T-helper 2 cell treated with Interferon-gamma antibody and Interleukin-4, amounts not matched to agents 5 μg/mL and 100 μg/mL, for 36 hours (primary cell): ENCODE results near the gene FGFRL1.

ENCODE experiments used
- DNase-seq: peaks from one replicate; pipeline ENCODE4 v3.0.0; 2021; ENCODE audit warnings: low spot score
- H3K27ac Mint-ChIP-seq: one replicate; pipeline ENCODE4 v1.8.0; 2021; ENCODE audit warnings: mild to moderate bottlenecking, mixed read lengths
- H3K27me3 Mint-ChIP-seq: one replicate; pipeline ENCODE4 v1.8.0; 2021; ENCODE audit warnings: low read depth, mixed read lengths
- H3K36me3 Mint-ChIP-seq: one replicate; pipeline ENCODE4 v1.8.0; 2021; ENCODE audit warnings: low read depth, mixed read lengths
- H3K4me1 Mint-ChIP-seq: one replicate; pipeline ENCODE4 v1.8.0; 2021; ENCODE audit warnings: low read depth, mixed read lengths
- H3K4me3 Mint-ChIP-seq: one replicate; pipeline ENCODE4 v1.8.0; 2022; ENCODE audit warnings: mild to moderate bottlenecking, moderate library complexity, mixed read lengths
- H3K9me3 Mint-ChIP-seq: one replicate; pipeline ENCODE4 v1.8.0; 2021; ENCODE audit warnings: mixed read lengths

Gene FGFRL1

DNA sequence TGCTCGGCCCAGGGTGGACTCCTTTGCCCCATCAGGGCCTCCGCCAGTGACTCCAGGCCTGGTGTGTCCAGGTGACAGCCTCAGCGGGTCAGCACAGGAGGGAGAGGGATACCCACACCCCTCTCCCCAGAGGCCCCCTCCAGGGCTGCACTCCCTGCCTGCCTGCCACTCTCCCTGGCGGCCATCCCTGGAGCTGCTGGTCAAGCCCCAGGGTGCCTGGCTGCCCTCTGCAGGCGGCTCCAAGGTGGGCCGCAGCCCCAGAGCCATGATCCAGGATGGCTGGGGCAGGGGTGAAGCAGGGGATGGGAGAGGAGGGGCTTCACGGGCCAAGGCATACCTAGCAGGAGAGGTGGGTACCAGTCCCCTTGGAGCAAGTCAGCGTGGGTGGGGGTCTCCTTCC is 3.8 kb downstream of the FGFRL1 start:
- Mint-ChIP-seq H3K4me1 (peaks cover 5% of the 10 kb centered on the region), H3K27ac (no peak overlapping the region), H3K9me3 (no peaks in the 10 kb centered on the region), H3K36me3 (no peaks in the 10 kb centered on the region), H3K4me3 (no peak overlapping the region), H3K27me3 (no peaks in the 10 kb centered on the region)
- DNase-seq, result no peak

DNA sequence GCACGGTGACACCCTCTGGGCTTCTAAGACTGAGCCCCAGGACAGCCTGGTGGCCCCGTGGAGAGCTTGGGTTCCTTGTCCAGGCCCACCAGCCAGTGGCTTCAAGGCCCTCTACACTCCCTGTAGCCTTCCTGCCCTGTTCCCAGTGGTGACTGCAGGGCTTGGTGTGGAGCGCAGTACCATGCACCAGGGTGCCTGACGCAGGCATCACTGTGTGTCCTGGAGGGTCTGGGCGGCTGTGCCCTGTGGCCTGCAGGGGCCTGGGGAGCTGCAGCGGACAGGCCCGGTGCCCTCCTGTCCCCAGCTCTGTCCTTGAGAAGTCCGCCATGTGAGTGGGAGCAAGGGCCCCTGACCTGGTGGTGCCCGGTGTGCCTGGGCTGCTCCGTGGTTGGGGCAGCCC is 4.3 kb downstream of the FGFRL1 start:
- H3K27ac Mint-ChIP-seq, result no peak overlapping the region
- H3K4me1 Mint-ChIP-seq, result no peaks in the 10 kb centered on the region
- H3K27me3 Mint-ChIP-seq, result no peaks in the 10 kb centered on the region
- H3K4me3 Mint-ChIP-seq, result no peak overlapping the region
- no peaks in the 10 kb centered on the region for H3K9me3 Mint-ChIP-seq
- no peaks in the 10 kb centered on the region for H3K36me3 Mint-ChIP-seq
- no peak for DNase-seq

DNA sequence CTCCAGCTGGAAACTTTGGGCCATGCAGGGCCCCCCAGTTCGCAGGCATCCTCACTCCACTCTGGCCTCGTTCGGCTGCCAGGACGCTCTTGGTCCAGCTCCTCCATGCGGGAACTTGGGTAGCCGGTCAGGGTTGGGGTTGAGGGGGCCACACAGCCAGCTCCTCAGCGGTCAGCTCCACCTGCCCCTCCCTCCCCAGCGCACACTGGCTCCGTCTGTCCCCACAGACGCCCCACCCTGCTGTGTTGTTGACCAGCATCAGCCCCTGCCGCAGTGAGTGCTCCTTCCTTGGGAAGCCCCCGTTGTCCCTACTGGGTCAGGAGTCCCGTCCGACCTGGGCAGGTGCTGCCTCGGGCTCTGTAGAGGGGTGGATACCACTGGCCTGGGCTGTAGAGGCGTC is 5.8 kb downstream of the FGFRL1 start:
- no peak overlapping the region for H3K4me3 Mint-ChIP-seq
- H3K4me1 Mint-ChIP-seq, result no peaks in the 10 kb centered on the region
- DNase-seq, result no peak
- no peaks in the 10 kb centered on the region for H3K9me3 Mint-ChIP-seq
- H3K27ac Mint-ChIP-seq, result no peak overlapping the region
- H3K27me3 Mint-ChIP-seq, result no peaks in the 10 kb centered on the region
- H3K36me3 Mint-ChIP-seq, result no peaks in the 10 kb centered on the region

DNA sequence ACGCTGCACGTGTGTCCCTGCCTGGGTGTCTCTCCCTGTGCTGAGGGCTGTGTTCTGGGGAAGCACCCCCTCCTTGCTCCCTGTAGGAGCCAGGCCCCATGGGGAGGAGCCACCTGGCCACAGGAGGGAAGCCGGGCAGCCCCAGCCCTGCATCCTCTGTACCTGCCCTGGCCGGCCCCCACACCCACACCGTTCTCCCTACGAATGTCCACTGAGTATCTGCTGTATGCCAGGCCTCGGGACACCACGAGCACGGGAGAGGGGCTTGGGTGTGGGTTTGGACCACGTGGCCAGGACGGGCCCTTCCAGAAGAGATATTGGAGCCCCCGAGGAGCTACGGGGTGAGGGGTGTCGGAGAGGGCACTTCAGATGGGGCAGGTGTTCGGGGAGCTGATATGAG is 6.3 kb downstream of the FGFRL1 start:
- Mint-ChIP-seq H3K4me1 (no peaks in the 10 kb centered on the region), H3K36me3 (no peaks in the 10 kb centered on the region), H3K27me3 (no peaks in the 10 kb centered on the region), H3K4me3 (no peak overlapping the region), H3K27ac (no peak overlapping the region), H3K9me3 (no peaks in the 10 kb centered on the region)
- no peak for DNase-seq

DNA sequence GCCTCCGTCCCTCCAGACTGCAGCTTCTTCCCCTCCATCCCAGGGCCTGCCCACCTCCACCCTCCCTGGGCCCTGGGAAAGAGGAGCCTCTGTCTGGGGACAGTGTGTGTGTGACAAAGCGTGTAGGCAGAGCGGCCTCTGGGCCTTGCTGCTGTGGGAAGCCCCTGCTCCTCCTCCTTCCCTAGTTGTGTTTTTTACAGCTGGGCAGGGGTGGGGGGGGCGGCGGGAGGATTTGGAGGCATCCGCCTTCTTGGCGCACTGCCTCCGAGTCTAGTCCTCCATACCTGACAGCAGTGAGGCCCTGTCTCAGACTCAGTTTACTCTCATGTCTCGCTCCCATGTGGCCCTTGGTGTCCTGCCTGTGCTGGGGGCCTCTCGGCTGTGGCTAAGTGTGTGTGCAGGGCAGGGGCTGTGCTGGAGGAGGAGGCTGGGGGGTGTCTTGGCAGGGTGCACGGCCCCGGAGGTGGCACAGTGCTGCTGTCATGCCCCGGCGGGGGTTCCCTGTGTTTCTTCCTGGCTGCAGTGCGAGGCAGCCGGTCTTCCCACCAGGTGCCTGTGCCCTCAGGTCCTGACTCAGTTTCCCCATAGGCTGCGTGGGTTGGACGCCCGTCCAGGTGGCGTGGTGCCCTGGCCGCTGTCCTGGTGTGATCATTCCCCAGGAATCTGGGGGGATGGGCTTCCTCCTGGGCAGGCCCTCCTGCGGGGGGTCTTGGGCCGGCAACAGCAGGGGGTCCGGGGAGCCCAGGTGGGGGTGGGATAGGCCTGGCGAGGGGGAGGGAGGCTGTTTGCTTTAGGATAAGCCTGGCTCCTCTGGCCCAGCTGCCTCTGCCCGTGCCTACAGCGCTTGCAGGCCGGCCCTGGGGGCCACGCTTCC is 7.0 kb downstream of the FGFRL1 start:
- no peaks in the 10 kb centered on the region for H3K9me3 Mint-ChIP-seq
- H3K4me3 Mint-ChIP-seq, result no peak overlapping the region
- no peaks in the 10 kb centered on the region for H3K4me1 Mint-ChIP-seq
- no peaks in the 10 kb centered on the region for H3K36me3 Mint-ChIP-seq
- no peak overlapping the region for H3K27ac Mint-ChIP-seq
- H3K27me3 Mint-ChIP-seq, result no peaks in the 10 kb centered on the region
- no peak for DNase-seq

DNA sequence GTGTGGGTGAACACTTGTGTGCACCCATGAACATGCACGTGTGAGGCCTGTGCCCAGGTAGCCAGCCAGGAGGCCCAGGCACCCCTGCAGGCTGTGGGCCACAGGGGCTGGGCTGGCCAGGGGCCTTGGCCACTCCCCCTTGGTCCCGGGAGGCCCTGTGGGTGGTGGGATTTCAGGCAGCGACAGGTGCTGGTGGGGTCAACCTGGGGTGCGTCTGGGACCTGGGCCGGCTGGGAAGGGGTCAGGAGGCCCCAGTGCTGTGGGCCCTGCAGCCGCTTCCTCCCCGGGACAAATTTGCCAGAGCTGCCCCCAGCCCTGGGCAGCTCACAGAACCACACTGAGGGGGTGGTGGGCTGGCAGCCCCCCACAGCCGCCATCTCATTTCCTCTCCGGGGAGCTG is 7.9 kb downstream of the FGFRL1 start:
- H3K27me3 Mint-ChIP-seq, result no peaks in the 10 kb centered on the region
- H3K36me3 Mint-ChIP-seq, result no peaks in the 10 kb centered on the region
- no peak overlapping the region for H3K27ac Mint-ChIP-seq
- no peak overlapping the region for H3K4me3 Mint-ChIP-seq
- H3K9me3 Mint-ChIP-seq, result no peaks in the 10 kb centered on the region
- no peaks in the 10 kb centered on the region for H3K4me1 Mint-ChIP-seq
- DNase-seq, result no peak

DNA sequence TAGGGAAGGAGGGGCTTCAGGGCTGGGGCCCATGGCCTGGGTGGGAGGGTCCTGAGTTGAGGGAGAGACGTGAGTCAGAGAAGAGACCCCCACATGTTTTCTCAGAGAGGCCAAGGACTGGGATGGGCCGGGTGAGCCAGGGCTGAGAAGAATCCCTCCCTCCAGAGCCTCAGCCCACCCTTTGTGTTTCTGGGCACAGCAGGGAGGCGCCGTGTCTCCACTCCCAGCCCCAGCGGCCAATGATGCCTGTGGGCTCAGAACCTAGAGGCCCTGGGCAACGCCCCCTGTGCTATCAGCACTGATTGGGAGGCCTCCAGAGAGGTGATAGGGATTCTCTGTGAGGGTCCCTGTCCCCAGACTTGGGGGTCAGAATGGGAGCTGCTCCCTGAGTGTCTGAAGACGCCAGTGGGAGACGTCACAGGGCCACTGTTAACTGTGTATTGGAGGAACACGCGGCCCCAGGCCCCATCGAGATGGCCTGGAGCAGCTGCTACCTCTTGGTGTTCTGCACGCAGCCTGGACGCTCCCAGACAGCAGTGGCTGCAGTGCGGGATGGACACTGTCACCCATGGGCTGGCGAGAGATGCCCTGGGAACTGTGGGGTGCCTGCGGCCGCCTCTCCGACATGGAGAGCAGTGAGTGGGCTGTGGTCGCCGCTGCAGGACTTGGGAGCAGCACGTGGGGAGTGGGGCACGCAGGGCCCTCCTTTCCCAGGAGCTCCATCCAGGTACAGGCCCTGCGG is 8.5 kb downstream of the FGFRL1 start:
- Mint-ChIP-seq H3K9me3 (no peaks in the 10 kb centered on the region), H3K27me3 (no peaks in the 10 kb centered on the region), H3K36me3 (no peaks in the 10 kb centered on the region), H3K4me1 (no peaks in the 10 kb centered on the region), H3K4me3 (no peak overlapping the region), H3K27ac (no peak overlapping the region)
- no peak for DNase-seq

DNA sequence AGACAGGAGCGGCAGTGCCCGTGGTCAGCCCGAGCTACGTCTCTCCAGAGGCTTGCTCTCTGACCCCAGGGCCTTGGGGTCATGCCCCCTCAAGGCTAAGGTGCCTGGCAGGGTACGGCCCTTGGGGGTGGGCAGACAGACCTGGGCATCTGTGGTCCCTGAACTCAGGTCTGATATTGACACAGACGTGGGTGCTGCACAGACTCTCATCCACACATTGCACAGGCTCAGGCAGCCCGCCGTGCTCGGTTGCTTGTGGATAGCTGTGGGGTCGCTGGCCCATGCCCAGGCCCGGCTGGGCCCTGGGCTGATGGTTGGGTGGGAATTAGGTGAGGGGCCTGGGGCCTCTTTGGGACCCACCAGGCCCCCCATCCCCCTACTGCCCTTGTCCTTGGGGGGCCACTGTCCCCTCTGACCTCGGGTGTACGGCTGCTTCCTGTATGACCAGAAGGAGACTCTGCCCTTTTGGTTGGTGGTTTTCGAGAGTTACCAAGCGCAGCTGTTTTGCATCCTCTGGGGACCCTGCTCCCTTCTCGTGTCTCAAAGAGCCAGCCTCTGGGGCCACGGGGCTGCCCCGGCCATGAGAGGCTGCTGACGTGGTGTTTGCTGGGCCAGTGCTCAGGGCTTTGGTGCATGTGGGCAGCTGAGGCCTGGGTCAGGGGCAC is 10.1 kb downstream of the FGFRL1 start:
- Mint-ChIP-seq H3K27ac (no peak overlapping the region), H3K36me3 (peaks cover 8% of the 10 kb centered on the region), H3K27me3 (no peaks in the 10 kb centered on the region), H3K9me3 (no peaks in the 10 kb centered on the region), H3K4me1 (peaks cover 6% of the 10 kb centered on the region), H3K4me3 (no peak overlapping the region)
- DNase-seq, result no peak

DNA sequence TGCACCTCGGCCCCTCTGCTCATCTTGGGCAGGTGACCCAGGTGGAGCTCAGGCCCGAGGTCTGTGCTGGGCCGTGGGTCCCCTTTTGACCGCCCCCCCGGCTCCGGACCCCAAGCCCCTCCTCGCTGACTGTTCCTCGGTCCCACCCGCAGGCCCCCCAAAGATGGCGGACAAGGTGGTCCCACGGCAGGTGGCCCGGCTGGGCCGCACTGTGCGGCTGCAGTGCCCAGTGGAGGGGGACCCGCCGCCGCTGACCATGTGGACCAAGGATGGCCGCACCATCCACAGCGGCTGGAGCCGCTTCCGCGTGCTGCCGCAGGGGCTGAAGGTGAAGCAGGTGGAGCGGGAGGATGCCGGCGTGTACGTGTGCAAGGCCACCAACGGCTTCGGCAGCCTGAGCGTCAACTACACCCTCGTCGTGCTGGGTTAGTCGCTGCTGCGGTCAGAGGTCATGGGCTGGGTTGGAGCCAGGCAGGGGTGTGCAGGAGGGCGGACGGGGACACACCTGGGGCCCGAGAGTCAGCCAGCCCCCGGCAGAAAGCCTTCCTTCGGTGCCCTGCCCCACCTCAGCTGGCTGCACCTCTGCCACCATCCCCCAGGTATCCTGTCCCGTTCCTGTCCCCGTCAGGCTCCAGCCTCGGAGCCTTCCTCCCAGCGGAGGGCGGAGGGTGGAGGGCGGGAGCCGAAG is 10.8 kb downstream of the FGFRL1 start:
- no peak for DNase-seq
- Mint-ChIP-seq H3K9me3 (no peaks in the 10 kb centered on the region), H3K4me1 (peaks cover 6% of the 10 kb centered on the region), H3K36me3 (peaks cover 8% of the 10 kb centered on the region), H3K27ac (no peak overlapping the region), H3K27me3 (no peaks in the 10 kb centered on the region), H3K4me3 (no peak overlapping the region)

DNA sequence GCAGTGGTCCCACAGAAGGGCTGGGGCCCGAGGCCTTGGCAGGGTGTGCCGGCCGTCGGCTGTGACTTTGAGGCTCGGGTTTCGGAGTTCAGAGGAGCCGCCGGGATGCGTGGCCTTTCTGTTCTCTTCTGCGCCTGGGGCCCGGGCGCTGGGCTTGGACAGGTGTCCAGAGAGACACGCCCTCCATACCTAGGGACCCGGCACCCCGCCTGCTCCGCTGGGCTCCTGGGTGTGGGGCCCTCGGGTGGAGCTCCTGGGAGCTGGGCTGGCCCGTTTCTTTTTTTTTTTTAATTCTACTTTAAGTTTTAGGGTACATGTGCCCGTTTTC is 11.3 kb downstream of the FGFRL1 start:
- H3K9me3 Mint-ChIP-seq, result no peaks in the 10 kb centered on the region
- no peak for DNase-seq

DNA sequence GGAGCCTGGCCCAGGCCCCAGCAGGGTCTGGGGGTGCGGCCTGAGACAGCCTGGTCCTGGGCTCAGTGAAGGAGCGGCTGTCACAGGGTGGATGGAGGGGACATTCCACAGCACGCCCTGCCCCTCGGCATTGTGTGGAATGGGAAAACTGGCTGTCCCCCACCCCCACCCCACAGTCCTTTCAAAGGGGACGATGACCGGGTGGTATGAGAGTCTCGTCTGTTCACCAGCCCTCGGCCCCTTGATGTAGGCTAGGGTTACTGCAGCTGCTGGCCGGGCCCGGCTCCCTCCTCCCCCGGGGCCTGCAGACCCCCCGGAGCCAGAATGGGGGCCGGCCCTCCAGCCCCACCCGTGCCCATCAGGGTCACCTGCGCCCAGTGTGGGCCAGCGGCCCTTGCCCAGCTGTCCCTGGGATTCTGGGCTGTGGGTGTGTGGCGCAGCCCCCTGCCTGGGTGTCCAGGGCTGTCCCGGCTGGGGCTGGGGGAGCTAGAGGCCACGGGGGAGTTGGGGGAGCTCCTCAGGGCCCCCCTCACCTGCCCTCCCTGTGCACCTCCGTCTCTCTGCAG is 11.7 kb downstream of the FGFRL1 start:
- Mint-ChIP-seq H3K27ac (no peak overlapping the region), H3K9me3 (no peaks in the 10 kb centered on the region), H3K27me3 (no peaks in the 10 kb centered on the region), H3K4me1 (peaks cover 6% of the 10 kb centered on the region), H3K4me3 (no peak overlapping the region), H3K36me3 (peaks cover 8% of the 10 kb centered on the region)
- no peak for DNase-seq

More for the DNA sequence above, 11.3 kb downstream of the FGFRL1 start:
- H3K27me3 Mint-ChIP-seq, result no peaks in the 10 kb centered on the region
- H3K4me3 Mint-ChIP-seq, result no peak overlapping the region
- peaks cover 8% of the 10 kb centered on the region for H3K36me3 Mint-ChIP-seq
- H3K4me1 Mint-ChIP-seq, result peaks cover 6% of the 10 kb centered on the region
- H3K27ac Mint-ChIP-seq, result no peak overlapping the region

DNA sequence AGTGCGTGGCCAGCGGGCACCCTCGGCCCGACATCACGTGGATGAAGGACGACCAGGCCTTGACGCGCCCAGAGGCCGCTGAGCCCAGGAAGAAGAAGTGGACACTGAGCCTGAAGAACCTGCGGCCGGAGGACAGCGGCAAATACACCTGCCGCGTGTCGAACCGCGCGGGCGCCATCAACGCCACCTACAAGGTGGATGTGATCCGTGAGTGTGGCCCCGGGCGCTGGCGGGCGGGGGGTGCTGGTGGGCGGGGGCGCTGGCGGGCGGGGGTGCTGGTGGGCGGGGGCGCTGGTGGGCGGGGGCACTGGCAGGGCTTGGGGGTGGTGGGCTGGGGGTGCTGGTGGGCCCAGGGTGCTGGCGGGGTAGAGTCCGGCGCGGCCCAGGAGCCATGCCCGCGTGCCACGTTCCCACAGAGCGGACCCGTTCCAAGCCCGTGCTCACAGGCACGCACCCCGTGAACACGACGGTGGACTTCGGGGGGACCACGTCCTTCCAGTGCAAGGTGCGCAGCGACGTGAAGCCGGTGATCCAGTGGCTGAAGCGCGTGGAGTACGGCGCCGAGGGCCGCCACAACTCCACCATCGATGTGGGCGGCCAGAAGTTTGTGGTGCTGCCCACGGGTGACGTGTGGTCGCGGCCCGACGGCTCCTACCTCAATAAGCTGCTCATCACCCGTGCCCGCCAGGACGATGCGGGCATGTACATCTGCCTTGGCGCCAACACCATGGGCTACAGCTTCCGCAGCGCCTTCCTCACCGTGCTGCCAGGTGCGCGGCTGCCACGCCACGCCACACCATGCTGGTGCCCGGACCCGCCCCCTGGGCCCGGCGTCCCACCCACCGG is 12.7 kb downstream of the FGFRL1 start:
- Mint-ChIP-seq H3K27me3 (no peaks in the 10 kb centered on the region), H3K27ac (no peak overlapping the region), H3K9me3 (no peaks in the 10 kb centered on the region), H3K36me3 (peaks cover 8% of the 10 kb centered on the region), H3K4me3 (no peak overlapping the region), H3K4me1 (peaks cover 6% of the 10 kb centered on the region)
- no peak for DNase-seq
